ENCODE measurements around the gene CIB4. TPM values are rescaled to one million over a fixed set of nuclear protein-coding genes. Genes with fewer than 3 reads are reported as not detected.

CIB4 gene
- total and polyA plus RNA-seq, 2 donors (not counting 1 experiment from before 2014, with no cell fraction given), result not detected

- H3K4me1 ChIP-seq (ENCODE audit: control insufficient read depth in 2 of 2, insufficient read depth in 2 of 2, low read length in 2 of 2), result peaks cover 4 to 6% of the 10 kb centered on the region in 2 donors
Observed at GRCh38 chr2:26621469-26622199, 19.5 kb downstream of the CIB4 start.

More at GRCh38 chr2:26621469-26622199, 19.5 kb downstream of the CIB4 start:
- 90% methylated on average over 5 of the region's 5 CpGs for WGBS (ENCODE audit: insufficient coverage)
- H3K9me3 ChIP-seq (ENCODE audit: control extremely low read depth in 1 of 3, control insufficient read depth in 2 of 3, insufficient read depth in 1 of 3, low read length in 2 of 3), result peaks cover 0 to 4% (median 0%) of the 10 kb centered on the region in 3 donors
- no peak for ATAC-seq (ENCODE audit: low read depth)
- no peaks in the 10 kb centered on the region for H3K36me3 ChIP-seq (replicated peaks in 1 of 2; ENCODE audit: control extremely low read depth in 1 of 2, control insufficient read depth in 1 of 2, extremely low read depth in 1 of 2, insufficient read depth in 2 of 2, low read length in 1 of 2)
- no peak overlapping the region for H3K27ac Mint-ChIP-seq
- DNase-seq, result no peak
- peaks cover 13% of the 10 kb centered on the region for H3K27me3 Mint-ChIP-seq
- no peak overlapping the region for H3K4me3 ChIP-seq (ENCODE audit: control extremely low read depth in 1 of 5, extremely low read depth in 1 of 5, insufficient read depth in 1 of 5, low read depth in 2 of 5, low read length in 4 of 5)
- ChIA-PET POLR2A (no interaction called here), CTCF (no interaction called here)
- H3K4me1 Mint-ChIP-seq, result peaks cover 3% of the 10 kb centered on the region
- no peak overlapping the region for H3K4me2 ChIP-seq (replicated peaks; ENCODE audit: low read depth, low read length, poor library complexity, severe bottlenecking)
- H2AFZ ChIP-seq (ENCODE audit: insufficient read depth, low read depth, low read length, poor library complexity, severe bottlenecking), result no peak overlapping the region
- intact Hi-C loops (cut with micrococcal nuclease), result no loop called here
- no peaks in the 10 kb centered on the region for H3K79me2 ChIP-seq (ENCODE audit: control insufficient read depth, insufficient read depth, low read length)
- H3K9ac ChIP-seq (ENCODE audit: low read length), result no peak overlapping the region
- peaks cover 0 to 12% (median under 1%) of the 10 kb centered on the region in 4 experiments for H3K27me3 ChIP-seq (replicated peaks in 1 of 4; ENCODE audit: control extremely low read depth in 1 of 4, control insufficient read depth in 3 of 4, insufficient read depth in 4 of 4, low read length in 3 of 4)
- H4K20me1 ChIP-seq (ENCODE audit: control insufficient read depth, insufficient read depth, low read length, poor library complexity, severe bottlenecking), result no peaks in the 10 kb centered on the region
- no peak overlapping the region for H3K4me3 Mint-ChIP-seq
- TF ChIP-seq EZH2 (IDR thresholded peaks at IDR 0.05; ENCODE audit: borderline replicate concordance, insufficient read depth, low read depth, low read length, poor library complexity, severe bottlenecking), result no peak
- no peak for TF ChIP-seq CTCF (IDR thresholded peaks at IDR 0.05)
- no peak overlapping the region for H3K27ac ChIP-seq (ENCODE audit: low read length in 2 of 2)
- no peaks in the 10 kb centered on the region for H3K9me3 Mint-ChIP-seq (ENCODE audit: insufficient read depth)

Data from B cell (primary cell).